ENCODE results near the gene CHRM4. TPM values are rescaled to one million over a fixed set of nuclear protein-coding genes. Genes with fewer than 3 reads are reported as not detected.
"Not testable (repeated sequence)": the region's sequence is repeated elsewhere in the genome, so short reads cannot be mapped to it uniquely, and the experiment has no call there.

CHRM4 gene
- total and polyA plus RNA-seq, 2 donors = 0.21 to 0.56 TPM

DNA sequence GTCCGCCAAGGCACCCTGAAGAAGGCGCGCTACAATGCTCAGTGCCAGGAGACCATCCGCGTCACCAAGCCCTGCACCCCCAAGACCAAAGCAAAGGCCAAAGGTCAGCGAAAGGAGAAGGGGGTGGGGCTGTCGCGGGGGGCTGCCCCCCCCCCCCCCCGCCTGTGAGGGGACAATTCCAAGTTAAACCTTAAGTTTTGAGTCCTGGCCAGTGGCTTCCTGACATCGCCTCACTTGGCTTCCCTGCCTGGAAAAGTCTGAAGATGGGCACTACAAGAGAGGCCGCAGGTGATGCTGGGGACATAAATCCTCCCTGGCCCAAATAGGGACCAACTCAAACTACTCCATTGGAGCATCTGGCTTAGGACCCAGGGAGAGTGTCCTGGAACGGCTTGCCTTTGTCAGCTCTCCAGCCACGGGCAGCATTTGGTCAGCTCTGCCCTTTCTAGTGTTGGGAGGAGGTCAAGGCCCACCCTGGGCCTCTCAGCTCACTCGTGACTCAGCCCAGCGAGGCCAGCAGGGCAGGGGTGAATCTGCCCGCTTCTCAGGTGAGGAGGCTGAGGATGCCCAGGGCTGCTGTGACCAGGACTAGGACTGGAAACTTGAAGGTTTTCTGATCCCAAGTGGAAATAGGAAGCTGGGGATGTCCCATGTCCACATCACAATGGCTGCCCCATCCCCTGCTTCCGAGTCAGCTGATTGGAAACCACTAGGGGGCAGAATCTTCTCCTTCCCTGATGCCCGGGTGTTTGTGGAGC lies 8.8 kb downstream of the CHRM4 start:
- DNase-seq (ENCODE audit: extremely low spot score) = no peak
- Histone ChIP-seq H3K4me3 (ENCODE audit: low read depth, low read length) (peak overlapping the region; percentile 70), H3K36me3 (ENCODE audit: insufficient read depth) (no peaks in the 10 kb centered on the region), H3K27ac (ENCODE audit: low read depth) (no peak overlapping the region), H3K4me1 (ENCODE audit: insufficient read depth) (no peaks in the 10 kb centered on the region)
- WGBS = 47% methylated on average over 18 of the region's 18 CpGs

DNA sequence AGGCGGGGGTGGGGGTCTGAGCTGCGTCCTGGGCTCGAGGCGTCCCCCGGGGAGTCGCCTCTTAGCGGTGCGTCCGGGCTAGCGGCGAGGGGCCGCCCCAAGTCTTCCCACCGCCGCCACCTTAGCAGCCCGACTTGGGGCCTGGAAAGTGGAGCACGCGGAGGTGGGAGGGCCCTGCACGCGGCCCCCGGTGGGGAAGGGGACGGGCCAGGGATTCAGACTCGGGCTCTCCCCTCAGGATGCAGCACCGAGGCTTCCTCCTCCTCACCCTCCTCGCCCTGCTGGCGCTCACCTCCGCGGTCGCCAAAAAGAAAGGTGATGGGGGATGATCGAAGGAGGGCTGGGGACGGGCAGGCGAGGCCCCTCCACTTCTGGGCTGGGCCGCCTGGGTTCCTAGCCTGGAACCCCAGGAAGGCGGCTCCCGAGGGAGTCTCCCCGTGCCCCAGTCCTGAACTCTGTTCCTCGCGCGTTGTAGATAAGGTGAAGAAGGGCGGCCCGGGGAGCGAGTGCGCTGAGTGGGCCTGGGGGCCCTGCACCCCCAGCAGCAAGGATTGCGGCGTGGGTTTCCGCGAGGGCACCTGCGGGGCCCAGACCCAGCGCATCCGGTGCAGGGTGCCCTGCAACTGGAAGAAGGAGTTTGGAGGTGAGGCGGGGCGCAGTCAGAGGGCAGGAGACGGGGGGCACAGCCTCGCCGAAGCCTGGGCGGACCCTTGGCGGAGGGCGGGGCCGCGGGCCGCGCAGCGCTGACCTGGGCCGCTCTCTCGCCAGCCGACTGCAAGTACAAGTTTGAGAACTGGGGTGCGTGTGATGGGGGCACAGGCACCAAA lies 9.5 kb downstream of the CHRM4 start:
- no peaks in the 10 kb centered on the region for H3K4me1 ChIP-seq (ENCODE audit: insufficient read depth)
- DNase-seq (ENCODE audit: extremely low spot score) = no peak
- 3% methylated on average over 66 of the region's 66 CpGs for WGBS
- H3K27ac ChIP-seq (ENCODE audit: low read depth) = no peak overlapping the region
- H3K4me3 ChIP-seq (ENCODE audit: low read depth, low read length) = peak overlapping the region; percentile 70
- H3K36me3 ChIP-seq (ENCODE audit: insufficient read depth) = no peaks in the 10 kb centered on the region

DNA sequence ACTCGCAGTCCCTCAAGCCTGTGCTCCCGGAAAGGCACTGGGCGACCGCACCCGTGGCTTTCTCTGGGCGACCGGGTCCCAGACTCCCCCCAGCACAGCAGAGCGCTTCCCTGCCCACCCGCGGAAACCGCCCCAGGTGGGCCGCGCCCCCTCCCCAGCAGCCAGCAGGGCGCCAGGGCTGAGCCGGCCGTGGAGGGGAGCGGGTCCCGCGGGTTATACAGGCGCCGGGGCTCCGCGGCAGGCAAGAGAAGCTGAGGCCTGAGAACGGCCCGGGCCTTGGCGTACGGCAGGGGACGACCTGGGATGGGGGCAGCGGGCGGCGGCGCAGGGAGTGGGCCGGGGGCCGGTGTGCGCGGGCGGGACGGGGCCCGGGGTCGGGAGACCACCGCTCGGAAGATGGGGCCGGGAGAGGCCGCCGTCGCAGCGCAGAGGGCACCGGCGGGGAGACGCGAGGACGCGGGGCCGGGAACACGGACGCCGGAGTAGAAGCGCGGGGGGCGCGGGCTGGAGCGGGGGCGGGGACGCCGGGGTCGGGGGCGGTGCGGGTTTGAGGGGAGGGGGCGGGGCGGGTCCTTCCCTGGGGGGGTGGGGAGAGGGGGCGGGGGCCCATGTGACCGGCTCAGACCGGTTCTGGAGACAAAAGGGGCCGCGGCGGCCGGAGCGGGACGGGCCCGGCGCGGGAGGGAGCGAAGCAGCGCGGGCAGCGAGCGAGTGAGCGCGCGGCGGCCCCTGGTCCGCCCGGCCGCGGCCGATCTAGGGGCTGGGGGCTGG lies 10.3 kb downstream of the CHRM4 start, which contains the start of gene MDK:
TSS of gene MDK (plus strand) at position 622 of the 771 bp plus-strand sequence. CDS start 389 bp downstream, outside the sequence.
- DNase-seq (ENCODE audit: extremely low spot score) = no peak
- Histone ChIP-seq H3K4me3 (ENCODE audit: low read depth, low read length) (peak within 1 kb of the TSS; percentile 70), H3K36me3 (ENCODE audit: insufficient read depth) (no peaks in the 10 kb centered on the region), H3K4me1 (ENCODE audit: insufficient read depth) (no peaks in the 10 kb centered on the region), H3K27ac (ENCODE audit: low read depth) (peak within 1 kb of the TSS; percentile 51)
- 2% methylated on average over 93 of the region's 96 CpGs for WGBS

DNA sequence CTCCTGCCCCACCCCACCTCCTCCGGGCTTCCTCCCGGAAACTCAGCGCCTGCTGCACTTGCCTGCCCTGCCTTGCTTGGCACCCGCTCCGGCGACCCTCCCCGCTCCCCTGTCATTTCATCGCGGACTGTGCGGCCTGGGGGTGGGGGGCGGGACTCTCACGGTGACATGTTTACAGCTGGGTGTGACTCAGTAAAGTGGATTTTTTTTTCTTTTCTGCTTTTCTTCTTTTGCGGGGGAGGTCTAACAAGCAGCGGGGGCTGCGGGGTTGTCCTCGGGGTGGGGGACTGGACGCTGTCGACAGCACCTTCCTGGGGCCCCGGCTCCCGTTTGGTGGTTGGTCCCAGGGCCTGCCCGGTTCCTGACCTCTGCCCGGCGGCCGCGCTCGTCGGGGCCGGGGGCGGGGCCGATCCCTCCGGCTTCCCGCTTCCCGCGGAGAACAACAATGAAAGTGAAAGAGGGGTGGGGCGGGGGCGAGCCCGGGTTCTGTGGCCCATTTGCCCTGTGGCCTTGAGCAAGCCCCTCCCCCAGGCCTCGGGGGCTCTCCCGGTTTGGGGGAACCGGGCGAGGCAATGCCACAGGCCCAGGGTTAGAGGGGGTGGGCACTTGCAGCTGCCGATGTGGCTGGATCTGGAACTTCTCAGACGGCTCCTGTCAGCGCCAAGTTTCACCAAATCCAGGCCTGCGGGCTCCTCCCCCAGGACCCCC lies 11.1 kb downstream of the CHRM4 start:
- Histone ChIP-seq H3K27ac (ENCODE audit: low read depth) (peak overlapping the region; percentile 51), H3K36me3 (ENCODE audit: insufficient read depth) (no peaks in the 10 kb centered on the region), H3K4me1 (ENCODE audit: insufficient read depth) (no peaks in the 10 kb centered on the region), H3K4me3 (ENCODE audit: low read depth, low read length) (peak overlapping the region; percentile 70)
- WGBS = 1% methylated on average over 45 of the region's 45 CpGs
- DNase-seq (ENCODE audit: extremely low spot score) = no peak

DNA sequence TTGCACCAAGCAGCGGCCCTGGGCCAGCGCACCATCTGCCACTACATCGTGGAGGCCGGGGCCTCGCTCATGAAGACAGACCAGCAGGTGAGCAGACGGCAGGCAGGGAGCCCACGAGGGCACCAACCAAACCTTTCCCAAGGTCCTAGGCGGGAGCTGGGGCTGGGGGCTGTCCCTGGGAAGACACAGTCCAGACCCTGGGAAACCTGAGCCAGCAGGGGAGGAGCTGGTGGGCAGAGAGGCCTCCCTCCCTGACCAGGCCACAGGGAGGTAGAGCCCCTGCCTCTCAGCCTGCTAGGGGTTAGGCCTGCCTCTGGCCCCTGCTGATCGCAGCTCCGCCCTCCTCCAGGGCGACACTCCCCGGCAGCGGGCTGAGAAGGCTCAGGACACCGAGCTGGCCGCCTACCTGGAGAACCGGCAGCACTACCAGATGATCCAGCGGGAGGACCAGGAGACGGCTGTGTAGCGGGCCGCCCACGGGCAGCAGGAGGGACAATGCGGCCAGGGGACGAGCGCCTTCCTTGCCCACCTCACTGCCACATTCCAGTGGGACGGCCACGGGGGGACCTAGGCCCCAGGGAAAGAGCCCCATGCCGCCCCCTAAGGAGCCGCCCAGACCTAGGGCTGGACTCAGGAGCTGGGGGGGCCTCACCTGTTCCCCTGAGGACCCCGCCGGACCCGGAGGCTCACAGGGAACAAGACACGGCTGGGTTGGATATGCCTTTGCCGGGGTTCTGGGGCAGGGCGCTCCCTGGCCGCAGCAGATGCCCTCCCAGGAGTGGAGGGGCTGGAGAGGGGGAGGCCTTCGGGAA lies 11.9 kb downstream of the CHRM4 start:
- WGBS = 52% methylated on average over 35 of the region's 36 CpGs
- not testable (repeated sequence) for H3K4me1 ChIP-seq (ENCODE audit: insufficient read depth); H3K36me3 ChIP-seq (ENCODE audit: insufficient read depth); DNase-seq (ENCODE audit: extremely low spot score); H3K4me3 ChIP-seq (ENCODE audit: low read depth, low read length)
- H3K27ac ChIP-seq (ENCODE audit: low read depth) = peak overlapping the region; percentile 39

DNA sequence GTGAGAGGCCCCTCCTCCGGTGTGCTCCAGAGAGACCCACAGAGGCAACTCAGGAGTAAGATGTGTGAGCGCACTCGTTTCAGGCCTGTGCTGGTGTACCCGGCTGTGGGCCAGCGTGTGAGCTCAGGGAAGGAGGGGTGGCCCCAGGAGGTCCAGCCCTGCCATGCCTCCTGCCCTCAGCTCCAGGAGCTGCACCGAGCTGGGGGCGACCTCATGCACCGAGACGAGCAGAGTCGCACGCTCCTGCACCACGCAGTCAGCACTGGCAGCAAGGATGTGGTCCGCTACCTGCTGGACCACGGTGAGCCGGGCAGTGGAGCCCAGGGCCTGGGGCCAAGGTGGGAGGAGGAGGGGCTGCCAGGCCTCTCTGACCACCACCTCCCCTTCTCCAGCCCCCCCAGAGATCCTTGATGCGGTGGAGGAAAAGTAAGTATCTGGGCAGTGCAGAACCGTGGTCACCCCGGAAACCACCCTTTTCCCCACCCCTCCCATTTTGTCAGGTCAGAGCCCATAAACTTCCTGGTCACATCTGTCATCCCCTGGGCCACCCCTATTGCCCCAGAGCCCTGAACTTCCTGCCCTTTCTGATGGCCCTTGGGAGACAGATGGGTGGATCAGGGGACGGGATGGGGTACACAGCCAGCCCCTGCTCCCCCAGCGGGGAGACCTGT lies 12.6 kb downstream of the CHRM4 start:
- H3K36me3 ChIP-seq (ENCODE audit: insufficient read depth) = no peaks in the 10 kb centered on the region
- H3K27ac ChIP-seq (ENCODE audit: low read depth) = no peak overlapping the region
- H3K4me3 ChIP-seq (ENCODE audit: low read depth, low read length) = no peak overlapping the region
- H3K4me1 ChIP-seq (ENCODE audit: insufficient read depth) = no peaks in the 10 kb centered on the region
- WGBS = 71% methylated on average over 20 of the region's 20 CpGs
- no peak for DNase-seq (ENCODE audit: extremely low spot score)

DNA sequence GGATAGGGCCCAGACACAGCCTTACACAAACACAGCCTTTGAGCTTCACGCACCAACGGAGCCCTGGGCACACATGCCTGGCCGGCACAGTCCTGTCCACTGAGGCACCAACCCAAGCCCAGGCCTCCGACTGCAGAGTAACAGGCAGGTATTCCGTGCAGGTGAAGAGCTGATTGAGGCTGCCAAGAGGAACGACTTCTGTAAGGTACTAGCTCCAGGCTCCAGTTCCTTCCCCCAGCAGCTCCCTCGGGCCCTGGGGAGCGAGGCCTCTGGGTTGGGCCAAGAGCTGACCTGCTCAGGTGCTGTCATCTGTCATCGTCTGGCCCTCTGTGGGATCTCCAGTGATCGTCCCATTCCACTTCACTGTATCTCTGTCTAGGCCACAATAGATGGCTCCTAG lies 13.3 kb downstream of the CHRM4 start:
- Histone ChIP-seq H3K27ac (ENCODE audit: low read depth) (no peak overlapping the region), H3K36me3 (ENCODE audit: insufficient read depth) (no peaks in the 10 kb centered on the region), H3K4me3 (ENCODE audit: low read depth, low read length) (no peak overlapping the region), H3K4me1 (ENCODE audit: insufficient read depth) (no peaks in the 10 kb centered on the region)
- DNase-seq (ENCODE audit: extremely low spot score) = no peak
- WGBS = 92% methylated on average over 10 of the region's 10 CpGs

DNA sequence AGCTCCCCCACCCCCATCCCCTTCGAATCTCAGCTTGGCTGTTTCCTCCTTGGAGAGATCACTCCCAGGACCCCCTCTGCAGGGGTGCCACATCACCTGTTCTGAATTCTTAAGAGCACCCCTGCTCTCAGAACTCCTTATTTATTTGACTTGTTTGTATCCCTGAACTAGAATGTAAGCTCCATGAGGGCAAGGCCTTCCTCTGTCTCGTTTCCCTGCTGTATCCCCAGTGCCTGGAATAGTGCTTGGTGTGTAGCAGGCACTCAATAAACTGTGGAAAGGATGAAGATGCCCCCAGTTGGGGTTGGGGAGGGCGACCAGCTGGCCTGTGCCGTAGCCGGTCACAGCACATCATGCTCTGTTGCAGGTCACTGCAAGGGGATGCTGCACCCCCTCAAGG lies 13.7 kb downstream of the CHRM4 start:
- no peaks in the 10 kb centered on the region for H3K36me3 ChIP-seq (ENCODE audit: insufficient read depth)
- no peaks in the 10 kb centered on the region for H3K4me1 ChIP-seq (ENCODE audit: insufficient read depth)
- H3K4me3 ChIP-seq (ENCODE audit: low read depth, low read length) = no peak overlapping the region
- WGBS = 92% methylated on average over 5 of the region's 5 CpGs
- no peak overlapping the region for H3K27ac ChIP-seq (ENCODE audit: low read depth)
- no peak for DNase-seq (ENCODE audit: extremely low spot score)

DNA sequence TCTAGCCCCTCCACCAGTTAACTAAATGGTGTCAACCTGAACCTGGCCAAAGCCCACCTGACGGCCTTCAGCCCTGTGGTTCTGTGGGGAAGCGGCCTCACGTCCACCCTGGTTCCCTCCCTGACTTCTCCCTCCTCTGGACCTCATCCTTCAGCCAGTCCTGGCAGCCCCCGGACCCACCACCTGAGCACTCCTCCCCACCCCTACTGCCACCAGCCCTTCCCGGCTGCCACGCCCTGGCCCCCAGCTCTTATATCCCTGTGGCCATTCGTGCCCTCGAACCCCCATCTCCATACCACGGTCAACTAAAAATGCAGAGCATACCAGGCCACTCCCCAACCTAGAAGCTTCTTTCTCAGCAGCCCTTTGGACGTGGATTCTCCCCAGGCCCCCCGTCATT lies 14.3 kb downstream of the CHRM4 start:
- 93% methylated on average over 11 of the region's 11 CpGs for WGBS
- no peaks in the 10 kb centered on the region for H3K36me3 ChIP-seq (ENCODE audit: insufficient read depth)
- DNase-seq (ENCODE audit: extremely low spot score) = no peak
- H3K4me3 ChIP-seq (ENCODE audit: low read depth, low read length) = no peak overlapping the region
- no peaks in the 10 kb centered on the region for H3K4me1 ChIP-seq (ENCODE audit: insufficient read depth)
- H3K27ac ChIP-seq (ENCODE audit: low read depth) = no peak overlapping the region

DNA sequence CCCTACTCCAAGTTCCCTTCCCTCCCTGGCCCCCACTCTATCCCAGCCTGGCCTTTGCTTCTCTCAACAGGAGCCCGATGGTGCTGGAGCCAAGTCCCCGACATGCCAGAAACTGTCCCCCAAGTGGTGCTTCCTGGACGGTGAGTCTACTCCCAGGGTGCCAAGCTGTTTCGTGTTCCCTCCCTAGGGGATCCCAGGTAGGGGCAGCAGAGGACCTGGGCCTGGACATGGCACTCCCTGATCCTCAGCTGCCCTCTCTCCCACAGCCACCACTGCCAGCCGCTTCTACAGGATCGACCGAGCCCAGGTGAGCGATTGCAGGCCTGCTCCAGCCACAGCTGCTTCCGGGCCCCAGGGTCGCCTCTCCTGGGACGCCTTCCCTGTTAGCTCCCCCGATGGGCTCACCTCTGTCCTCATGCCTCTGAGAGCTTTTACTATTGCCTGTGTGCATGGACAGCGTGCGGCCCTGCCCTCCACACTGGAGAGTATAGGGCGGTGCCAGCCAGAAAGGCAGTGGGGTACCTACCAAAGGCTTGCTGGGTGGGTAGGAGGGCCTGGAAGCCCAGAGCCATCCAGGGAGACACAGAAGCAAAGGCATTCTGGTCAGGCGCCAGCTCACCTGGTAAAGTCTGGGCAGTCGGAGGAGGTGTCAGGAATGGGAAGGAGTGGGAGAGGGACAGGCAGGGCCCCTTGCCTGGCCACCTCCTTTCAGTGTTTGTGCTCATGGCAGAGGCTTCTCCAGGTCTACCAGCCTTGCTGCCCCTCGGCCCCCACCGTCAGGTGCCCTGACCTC lies 15.1 kb downstream of the CHRM4 start:
- Histone ChIP-seq H3K4me1 (ENCODE audit: insufficient read depth) (no peaks in the 10 kb centered on the region), H3K36me3 (ENCODE audit: insufficient read depth) (no peaks in the 10 kb centered on the region), H3K4me3 (ENCODE audit: low read depth, low read length) (no peak overlapping the region), H3K27ac (ENCODE audit: low read depth) (no peak overlapping the region)
- no peak for DNase-seq (ENCODE audit: extremely low spot score)
- WGBS = 89% methylated on average over 19 of the region's 19 CpGs

DNA sequence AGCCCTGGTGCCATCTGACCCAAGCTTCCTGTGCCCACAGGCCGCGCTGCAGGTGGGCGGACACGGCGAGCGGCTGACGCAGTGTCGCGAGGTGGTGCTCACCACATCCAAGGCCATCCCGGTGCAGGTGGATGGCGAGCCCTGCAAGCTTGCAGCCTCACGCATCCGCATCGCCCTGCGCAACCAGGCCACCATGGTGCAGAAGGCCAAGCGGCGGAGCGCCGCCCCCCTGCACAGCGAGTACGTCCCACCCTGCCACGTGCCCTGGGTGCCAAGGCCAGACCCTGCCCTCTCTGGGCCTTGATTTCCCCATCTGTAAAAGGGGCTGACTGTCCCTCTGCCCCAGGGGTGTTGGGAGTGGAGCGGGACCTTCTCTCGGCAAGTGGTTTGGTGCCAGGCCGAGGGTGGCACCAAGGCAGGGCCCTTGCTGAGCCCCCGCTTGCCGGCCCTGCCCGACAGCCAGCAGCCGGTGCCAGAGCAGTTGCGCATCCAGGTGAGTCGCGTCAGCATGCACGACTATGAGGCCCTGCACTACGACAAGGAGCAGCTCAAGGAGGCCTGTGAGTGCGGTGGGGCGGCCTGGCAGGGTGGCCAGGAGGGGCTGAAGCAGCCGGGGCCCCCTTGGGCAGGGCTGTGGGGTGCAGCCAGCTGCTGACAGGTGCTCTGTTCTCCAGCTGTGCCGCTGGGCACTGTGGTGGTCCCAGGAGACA lies 16.0 kb downstream of the CHRM4 start:
- WGBS = 94% methylated on average over 38 of the region's 38 CpGs
- Histone ChIP-seq H3K4me3 (ENCODE audit: low read depth, low read length) (no peak overlapping the region), H3K27ac (ENCODE audit: low read depth) (no peak overlapping the region), H3K36me3 (ENCODE audit: insufficient read depth) (no peaks in the 10 kb centered on the region), H3K4me1 (ENCODE audit: insufficient read depth) (no peaks in the 10 kb centered on the region)
- no peak for DNase-seq (ENCODE audit: extremely low spot score)

All from urinary bladder (tissue), 4 donors.